Bronchial epithelial cell (primary cell): ENCODE measurements around the gene NACC1. TPM values are rescaled to one million over a fixed set of nuclear protein-coding genes. Genes with fewer than 3 reads are reported as not detected.

ENCODE experiments used
- DNase-seq: peaks from one replicate; pipeline ENCODE4 v3.0.0-alpha.2; 2010; ENCODE audit warnings: low read depth
- FAIRE-seq: peaks from 2 replicates; lab custom pipeline; 2011; peaks lifted over from hg19 to GRCh38; lab: Jason Lieb, UNC
- H3K27me3 ChIP-seq: 2 replicates; pipeline ENCODE4 v1.5.1; 2011; ENCODE audit warnings: low read length; ENCODE audit not compliant: control insufficient read depth, insufficient read depth
- H3K36me3 ChIP-seq: 2 replicates; pipeline ENCODE4 v1.5.1; 2011; ENCODE audit warnings: low read length; ENCODE audit not compliant: control insufficient read depth, insufficient read depth
- H3K4me3 ChIP-seq: 2 replicates; pipeline ENCODE4 v1.5.1; 2011; ENCODE audit warnings: mild to moderate bottlenecking, low read depth, low read length, control low read depth
- total RNA-seq: library from RNA; depleted of rRNA; stranded (reverse); fragments of >200 nt; gene quantifications from 2 replicates; pipeline ENCODE4 v1.2.1, GENCODE V29; 2014
- TF ChIP-seq, protein P1 (sequence below): IDR thresholded peaks from 2 replicates; pipeline ENCODE4 v1.5.1; 2011; ENCODE audit warnings: mild to moderate bottlenecking, moderate library complexity, low read length, control low read depth, inconsistent platforms; ENCODE audit not compliant: insufficient read depth, severe bottlenecking

The NACC1 gene
- total RNA-seq, 1 donor from 2014 or later: 20.3 TPM

DNA sequence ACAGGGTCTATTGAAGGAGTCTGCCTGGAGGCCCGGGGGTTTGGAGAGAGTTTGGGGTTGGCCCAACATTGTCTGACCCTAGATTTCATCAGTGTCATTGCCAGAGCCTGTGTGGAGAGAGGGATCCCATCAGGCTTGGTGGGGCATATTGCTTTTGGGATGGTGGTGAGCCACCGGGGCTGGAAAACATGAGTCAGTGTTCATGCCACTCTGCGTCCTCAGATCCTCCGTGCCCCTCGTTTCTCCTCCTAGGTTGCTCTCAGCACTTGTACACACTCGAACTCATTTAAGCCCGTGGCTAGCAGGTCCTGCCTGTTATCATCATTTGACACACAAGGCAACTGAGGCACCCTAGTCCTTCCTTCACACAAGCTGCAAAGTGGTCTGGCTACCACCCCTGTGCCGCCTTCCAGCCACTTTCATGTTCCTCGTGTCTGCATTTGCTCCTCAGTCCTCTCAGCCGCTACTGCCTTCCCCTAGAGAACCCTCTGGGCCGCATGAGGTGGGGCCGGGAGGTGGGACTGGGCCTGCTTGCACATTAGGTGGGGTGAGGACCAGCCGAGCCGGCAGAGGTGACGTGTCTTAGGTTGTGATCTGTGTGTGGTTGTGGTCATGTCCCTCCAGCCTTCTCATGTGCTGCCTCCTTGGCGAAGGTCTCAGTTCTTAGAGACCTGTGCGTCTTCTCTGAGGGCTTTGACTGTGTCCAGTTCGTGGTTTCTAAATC, 3.6 kb downstream of the NACC1 start:
- DNase-seq (no peak), FAIRE-seq (no peak)
- Histone ChIP-seq H3K4me3 (no peak overlapping the region), H3K27me3 (no peaks in the 10 kb centered on the region), H3K36me3 (peaks cover 6% of the 10 kb centered on the region)
- TF ChIP-seq, protein P1, sequence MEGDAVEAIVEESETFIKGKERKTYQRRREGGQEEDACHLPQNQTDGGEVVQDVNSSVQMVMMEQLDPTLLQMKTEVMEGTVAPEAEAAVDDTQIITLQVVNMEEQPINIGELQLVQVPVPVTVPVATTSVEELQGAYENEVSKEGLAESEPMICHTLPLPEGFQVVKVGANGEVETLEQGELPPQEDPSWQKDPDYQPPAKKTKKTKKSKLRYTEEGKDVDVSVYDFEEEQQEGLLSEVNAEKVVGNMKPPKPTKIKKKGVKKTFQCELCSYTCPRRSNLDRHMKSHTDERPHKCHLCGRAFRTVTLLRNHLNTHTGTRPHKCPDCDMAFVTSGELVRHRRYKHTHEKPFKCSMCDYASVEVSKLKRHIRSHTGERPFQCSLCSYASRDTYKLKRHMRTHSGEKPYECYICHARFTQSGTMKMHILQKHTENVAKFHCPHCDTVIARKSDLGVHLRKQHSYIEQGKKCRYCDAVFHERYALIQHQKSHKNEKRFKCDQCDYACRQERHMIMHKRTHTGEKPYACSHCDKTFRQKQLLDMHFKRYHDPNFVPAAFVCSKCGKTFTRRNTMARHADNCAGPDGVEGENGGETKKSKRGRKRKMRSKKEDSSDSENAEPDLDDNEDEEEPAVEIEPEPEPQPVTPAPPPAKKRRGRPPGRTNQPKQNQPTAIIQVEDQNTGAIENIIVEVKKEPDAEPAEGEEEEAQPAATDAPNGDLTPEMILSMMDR: no peak

DNA sequence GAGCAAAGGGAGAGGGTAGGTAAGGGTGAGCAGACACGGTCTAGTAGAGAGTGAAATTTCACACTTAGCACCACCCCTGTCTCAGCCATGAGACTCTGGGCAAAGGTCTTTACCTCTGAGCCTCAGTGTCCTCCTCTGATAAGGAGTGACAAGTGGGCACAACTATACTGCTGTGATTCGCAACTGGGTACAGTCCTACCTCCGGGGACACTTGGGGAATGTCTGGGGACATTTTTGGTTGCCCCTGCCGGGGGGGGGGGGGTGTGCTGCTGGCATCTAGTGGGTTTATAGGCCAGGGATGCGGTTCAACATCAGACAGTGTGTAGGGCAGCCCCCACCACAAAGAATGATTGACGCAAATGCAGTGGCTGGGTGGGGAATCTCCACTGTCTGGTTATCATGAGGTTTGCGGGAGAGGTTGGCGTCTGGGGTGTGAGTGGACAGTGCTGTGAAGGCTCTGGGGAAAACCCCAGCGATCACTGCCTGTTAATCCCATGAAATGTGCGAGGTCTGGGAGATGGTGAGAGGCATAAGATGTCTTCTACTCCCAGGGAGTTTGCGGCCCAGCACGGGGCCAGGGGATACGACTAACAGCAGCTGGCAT, 4.3 kb downstream of the NACC1 start:
- Histone ChIP-seq H3K4me3 (no peak overlapping the region), H3K36me3 (peaks cover 6% of the 10 kb centered on the region), H3K27me3 (no peaks in the 10 kb centered on the region)
- DNase-seq (no peak), FAIRE-seq (no peak)
- TF ChIP-seq, protein P1: no peak

DNA sequence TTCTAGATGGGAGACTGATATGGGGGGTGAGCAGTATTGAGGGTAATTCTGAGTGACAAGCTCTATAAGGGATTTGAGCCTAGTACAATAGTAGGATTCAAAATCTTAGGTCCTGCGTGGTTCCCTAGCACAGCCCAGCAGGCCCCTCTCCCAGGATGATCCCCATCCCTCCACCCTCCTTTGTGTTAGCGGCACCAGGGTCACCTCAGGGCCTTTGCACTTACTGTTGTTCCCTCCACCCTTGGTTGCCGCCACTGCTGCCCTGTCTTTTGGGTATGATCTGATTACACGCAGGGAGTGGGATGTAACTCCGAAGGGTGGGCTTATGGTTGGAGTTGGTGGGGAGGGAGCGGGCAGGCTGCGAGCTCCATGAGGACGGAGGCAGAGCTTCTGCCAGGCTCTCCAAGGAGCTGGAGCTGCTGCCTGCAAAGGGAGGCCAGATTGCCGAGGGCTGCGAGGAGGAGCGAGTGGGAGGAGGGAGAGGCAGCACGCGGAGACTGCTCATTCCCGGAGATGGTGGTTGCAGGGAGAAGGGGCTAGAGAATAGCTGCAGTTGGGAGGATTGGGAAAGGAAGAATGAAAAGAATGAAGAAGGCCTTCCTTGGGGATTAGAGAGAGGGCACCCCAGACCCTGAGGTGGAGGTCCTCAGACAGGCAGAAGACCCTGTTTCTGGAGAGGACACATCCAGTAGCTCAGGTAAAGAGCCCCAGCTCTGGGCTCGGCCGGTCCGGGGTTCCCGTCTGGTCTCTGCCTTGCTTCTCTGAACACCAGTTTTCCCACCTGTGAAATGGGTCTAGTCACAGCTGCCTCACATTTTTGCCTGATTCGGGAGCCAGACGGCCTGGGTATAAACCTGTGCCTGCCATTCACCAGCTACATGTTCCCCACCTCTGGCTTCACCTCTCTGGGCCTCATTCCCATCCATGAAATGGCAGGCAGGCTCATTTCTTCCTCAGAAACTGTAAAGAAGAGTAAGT, 5.2 kb downstream of the NACC1 start:
- FAIRE-seq (no peak), DNase-seq (no peak)
- Histone ChIP-seq H3K27me3 (no peaks in the 10 kb centered on the region), H3K36me3 (peaks cover 6% of the 10 kb centered on the region), H3K4me3 (no peak overlapping the region)
- TF ChIP-seq, protein P1: no peak

DNA sequence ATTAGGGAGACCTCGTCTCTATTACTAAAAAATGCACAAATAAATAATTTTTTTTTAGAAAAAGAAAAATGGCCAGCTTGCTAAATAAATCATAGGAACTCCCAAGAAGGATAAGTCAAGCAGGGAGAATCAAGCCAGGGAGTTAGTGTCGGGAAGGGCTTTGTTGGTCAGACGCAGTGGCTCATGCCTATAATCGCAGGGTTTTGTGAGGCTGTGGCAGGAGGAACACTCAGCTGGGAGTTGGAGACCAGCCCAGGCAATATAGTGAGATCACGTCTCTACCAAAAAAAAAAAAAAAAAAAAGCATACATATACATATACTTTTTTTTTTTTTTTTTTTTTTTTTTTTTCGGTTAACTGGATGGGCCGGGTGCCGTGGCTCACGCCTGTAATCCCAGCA, 9.0 kb downstream of the NACC1 start:
- DNase-seq: no peak
- no peak overlapping the region for H3K4me3 ChIP-seq
- TF ChIP-seq, protein P1: no peak
- H3K36me3 ChIP-seq: peaks cover 2% of the 10 kb centered on the region
- H3K27me3 ChIP-seq: no peaks in the 10 kb centered on the region
- FAIRE-seq: no peak

DNA sequence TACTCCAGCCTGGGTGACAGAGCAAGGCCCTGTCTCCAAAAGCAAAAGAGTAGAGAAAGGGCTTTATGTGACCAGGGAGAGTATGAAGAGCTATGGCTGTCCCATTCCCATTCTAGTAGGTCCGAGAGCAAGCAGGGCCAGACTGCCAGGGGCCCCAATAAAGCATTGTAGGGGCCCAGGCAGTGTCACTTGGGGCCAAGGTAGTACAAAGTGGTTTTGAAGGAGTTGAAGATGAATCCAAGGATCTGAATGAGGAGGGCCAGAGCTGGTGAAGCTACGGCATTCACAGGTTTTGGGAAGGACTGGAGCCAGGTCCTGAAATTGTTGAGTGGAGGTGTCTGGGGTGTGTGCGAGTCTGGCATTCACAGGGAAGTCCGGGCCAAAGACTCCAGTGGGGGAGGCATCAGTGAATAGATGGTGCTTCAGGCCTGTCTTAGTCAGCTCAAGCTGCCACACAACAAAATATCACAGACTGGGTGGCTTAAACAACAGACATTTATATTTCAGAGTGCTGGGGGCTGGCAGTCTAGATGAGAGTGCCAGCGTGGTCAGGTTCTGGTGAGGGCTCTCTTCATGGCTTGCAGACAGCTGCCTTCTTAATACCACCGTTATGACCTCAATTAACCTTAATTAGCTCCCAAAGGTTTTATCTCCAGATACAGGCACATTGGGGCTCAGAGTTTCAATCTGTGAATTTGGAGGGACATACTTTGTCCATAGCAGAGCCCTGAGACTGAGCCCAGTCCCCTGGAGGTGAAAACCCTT, 9.9 kb downstream of the NACC1 start:
- Histone ChIP-seq H3K4me3 (no peak overlapping the region), H3K36me3 (peaks cover 3% of the 10 kb centered on the region), H3K27me3 (no peaks in the 10 kb centered on the region)
- TF ChIP-seq, protein P1: no peak
- FAIRE-seq: no peak
- DNase-seq: no peak
